Measurements from ENCODE around the gene CDKN1C.

GRCh38 chr11:2928605-2929530, 43.3 kb upstream of the CDKN1C start, which contains the start of gene PHLDA2:
- TF ChIP-seq CTCF (IDR thresholded peaks at IDR 0.05; ENCODE audit: low read depth, low read length, missing input control) (no peak), JUND (IDR thresholded peaks at IDR 0.05) (no peak)

Data from liver (tissue), 3 donors.